NCI-H460 (cell line): ENCODE data around the gene HBG2. TPM values are rescaled to one million over a fixed set of nuclear protein-coding genes. Genes with fewer than 3 reads are reported as not detected.
"Not testable (repeated sequence)": the region's sequence is repeated elsewhere in the genome, so short reads cannot be mapped to it uniquely, and the experiment has no call there.

Experiments used
- DNase-seq: peaks from one replicate; pipeline ENCODE4 v3.0.0-alpha.2; 2016; ENCODE audit warnings: low read depth; ENCODE audit errors: extremely low read depth
- polyA plus RNA-seq: library from polyadenylated mRNA; depleted of rRNA; stranded (reverse); fragments of >200 nt; gene quantifications from 2 replicates; pipeline ENCODE4 v1.2.3, GENCODE V29; 2014; cell fraction: nucleus; rRNA removed
- total RNA-seq: library from RNA; depleted of rRNA; stranded (reverse); fragments of >200 nt; shearing (Covaris generic); gene quantifications from 2 replicates; pipeline ENCODE4 v1.2.3, GENCODE V29; 2014; rRNA removed

HBG2 gene
- total RNA-seq: not detected in 2 replicates
- not detected in 2 replicates for polyA plus RNA-seq

GRCh38 chr11:5254646-5255413 lies at the start of gene HBG2:
Gene HBG2, minus strand, starts transcription at chr11:5254781. Its CDS starts 53 bp downstream, at chr11:5254728.
- not testable (repeated sequence) for DNase-seq

- DNase-seq: no peak
Observed at GRCh38 chr11:5304046-5304445, 49.5 kb upstream of the HBG2 start.

GRCh38 chr11:5303626-5304025 lies 49.0 kb upstream of the HBG2 start:
- DNase-seq: no peak

GRCh38 chr11:5301846-5302245 lies 47.3 kb upstream of the HBG2 start, which contains the start of gene OR51B4:
Gene OR51B4, minus strand, starts transcription at chr11:5301946. Its CDS starts 0 bp downstream, at chr11:5301946.
- no peak for DNase-seq

- DNase-seq: no peak
Observed at GRCh38 chr11:5300251-5300650, 45.7 kb upstream of the HBG2 start.

- no peak for DNase-seq
Observed at GRCh38 chr11:5298451-5298850, 43.9 kb upstream of the HBG2 start.

GRCh38 chr11:5297721-5298323 lies 43.2 kb upstream of the HBG2 start:
- no peak for DNase-seq

GRCh38 chr11:5294342-5294995 lies 39.9 kb upstream of the HBG2 start:
- DNase-seq: not testable (repeated sequence)

- DNase-seq: no peak
Observed at GRCh38 chr11:5293028-5293427, 38.4 kb upstream of the HBG2 start.

GRCh38 chr11:5291207-5291838 lies 36.7 kb upstream of the HBG2 start:
- peak; percentile 52 for DNase-seq

GRCh38 chr11:5290106-5290505 lies 35.5 kb upstream of the HBG2 start:
- no peak for DNase-seq

- no peak for DNase-seq
Observed at GRCh38 chr11:5289696-5290095, 35.1 kb upstream of the HBG2 start.

GRCh38 chr11:5288906-5289550 lies 34.4 kb upstream of the HBG2 start:
- DNase-seq: no peak

GRCh38 chr11:5288108-5288905 lies 33.7 kb upstream of the HBG2 start:
- no peak for DNase-seq

GRCh38 chr11:5286901-5287300 lies 32.3 kb upstream of the HBG2 start:
- no peak for DNase-seq

GRCh38 chr11:5286351-5286750 lies 31.8 kb upstream of the HBG2 start:
- no peak for DNase-seq

- no peak for DNase-seq
Observed at GRCh38 chr11:5285703-5286340, 31.2 kb upstream of the HBG2 start.

GRCh38 chr11:5284637-5285036 lies 30.1 kb upstream of the HBG2 start:
- DNase-seq: no peak

GRCh38 chr11:5283882-5284281 lies 29.3 kb upstream of the HBG2 start:
- no peak for DNase-seq
